ENCODE results near the gene EGLN2. TPM values are rescaled to one million over a fixed set of nuclear protein-coding genes. Genes with fewer than 3 reads are reported as not detected.
"Not testable (repeated sequence)": the region's sequence is repeated elsewhere in the genome, so short reads cannot be mapped to it uniquely, and the experiment has no call there.

The EGLN2 gene
- total and polyA plus RNA-seq, 9 of the 15 experiments (the other 6 are each of a cell fraction or from before 2014, with no cell fraction given) = 9.6 to 114 (median 71.0) TPM

- peaks cover 52% of the 10 kb centered on the region for H3K36me3 ChIP-seq (ENCODE audit: control insufficient read depth, insufficient read depth, low read length)
- H3K79me2 ChIP-seq (ENCODE audit: control insufficient read depth, insufficient read depth, low read length); H3K9me1 ChIP-seq (ENCODE audit: control insufficient read depth, insufficient read depth, low read length); H3K4me1 ChIP-seq (replicated peaks in 1 of 2; ENCODE audit: control insufficient read depth in 2 of 2, insufficient read depth in 2 of 2, low read length in 2 of 2); CTCF ChIA-PET (ENCODE audit: low intra/inter-chr PET ratio); H3K9me3 ChIP-seq (replicated peaks; ENCODE audit: control insufficient read depth, insufficient read depth, low read depth, low read length); H3K27me3 ChIP-seq (ENCODE audit: control insufficient read depth in 2 of 2, insufficient read depth in 2 of 2, low read length in 2 of 2); BruUV-seq (replicated peaks); H3K4me3 ChIP-seq; H3K27ac ChIP-seq (ENCODE audit: extremely low read depth, low read depth, low read length); H2AFZ ChIP-seq (ENCODE audit: low read depth, low read length); ATAC-seq; H3K4me2 ChIP-seq (ENCODE audit: insufficient read depth, low read length); FAIRE-seq; intact Hi-C loops (cut with micrococcal nuclease); DNase-seq (ENCODE audit: extremely low read depth in 1 of 4, low spot score in 3 of 4); in situ Hi-C loops (cut with MboI); H3K9ac ChIP-seq (ENCODE audit: insufficient read depth in 1 of 2, low read depth in 2 of 2, low read length in 2 of 2); H4K20me1 ChIP-seq (replicated peaks; ENCODE audit: control insufficient read depth, insufficient read depth, low read length): not testable (repeated sequence)
- TF ChIP-seq SUPT5H (IDR thresholded peaks at IDR 0.05) (0 out of 2 replicates have a peak, but pooled peaks have one; percentile 49), POLR2A (conservative IDR thresholded peaks at IDR 0.05) (peak; percentile 62), POLR2G (IDR thresholded peaks at IDR 0.05; ENCODE audit: low read depth, low read length) (peak; percentile 34; the same call in 1 of the 2 replicates), POLR2AphosphoS5 (IDR thresholded peaks at IDR 0.05; ENCODE audit: control insufficient read depth, insufficient read depth, low read depth, low read length) (0 out of 2 replicates have a peak, but pooled peaks have one; percentile 15)
- POLR2A ChIA-PET = interaction anchor here (0.6 to 2.0 kb wide), 5 partner anchors 8 to 232 kb away, joined by 3 to 7 read pairs (median 4); no protein-coding TSS in a partner anchor
- WGBS (ENCODE audit: insufficient coverage, low coverage, missing lambda C conversion rate) = 95% methylated on average over 7 of the region's 13 CpGs
These were observed 32.6 kb upstream of the EGLN2 start for GRCh38 chr19:40766385-40766784.

GRCh38 chr19:40768869-40769268 is 30.1 kb upstream of the EGLN2 start:
- Histone ChIP-seq H3K36me3 (ENCODE audit: control insufficient read depth, insufficient read depth, low read length) (peaks cover 28% of the 10 kb centered on the region; the same call in 2 of the 3 replicates), H2AFZ (ENCODE audit: low read depth, low read length) (no peak overlapping the region), H3K9me1 (ENCODE audit: control insufficient read depth, insufficient read depth, low read length) (no peaks in the 10 kb centered on the region), H3K4me1 (replicated peaks in 1 of 2; ENCODE audit: control insufficient read depth in 2 of 2, insufficient read depth in 2 of 2, low read length in 2 of 2) (no peaks in the 10 kb centered on the region), H3K9ac (ENCODE audit: insufficient read depth in 1 of 2, low read depth in 2 of 2, low read length in 2 of 2) (no peak overlapping the region), H3K4me3 (no peak overlapping the region), H3K79me2 (ENCODE audit: control insufficient read depth, insufficient read depth, low read length) (no peaks in the 10 kb centered on the region), H3K4me2 (ENCODE audit: insufficient read depth, low read length) (no peak overlapping the region), H3K27me3 (ENCODE audit: control insufficient read depth in 2 of 2, insufficient read depth in 2 of 2, low read length in 2 of 2) (no peaks in the 10 kb centered on the region), H3K27ac (ENCODE audit: extremely low read depth, low read depth, low read length) (no peak overlapping the region), H3K9me3 (replicated peaks; ENCODE audit: control insufficient read depth, insufficient read depth, low read depth, low read length) (no peaks in the 10 kb centered on the region; the same call in 1 of the 2 replicates), H4K20me1 (replicated peaks; ENCODE audit: control insufficient read depth, insufficient read depth, low read length) (no peaks in the 10 kb centered on the region)
- CTCF ChIA-PET (ENCODE audit: low intra/inter-chr PET ratio) = no interaction called here
- 77% methylated on average over 5 of the region's 5 CpGs for WGBS (ENCODE audit: insufficient coverage, low coverage, missing lambda C conversion rate)
- no peak for ATAC-seq
- DNase-seq (ENCODE audit: extremely low read depth in 1 of 4, low spot score in 3 of 4) = no peak
- no peak for FAIRE-seq
- intact Hi-C loops (cut with micrococcal nuclease) (no loop called here), in situ Hi-C loops (cut with MboI) (no loop called here)
- no peak for TF ChIP-seq FOXK1 (CRISPR knock-in tag; IDR thresholded peaks at IDR 0.05; ENCODE audit: borderline replicate concordance)
- BruUV-seq (replicated peaks) = no TSS peak
- POLR2A ChIA-PET = interaction anchor here (0.5 kb wide), 1 partner anchor 24 kb away, joined by 3 read pairs; no protein-coding TSS in a partner anchor

All from K562 (cell line).